Mesangial cell (primary cell): ENCODE results near the gene FHL1. TPM values are rescaled to one million over a fixed set of nuclear protein-coding genes. Genes with fewer than 3 reads are reported as not detected.

Experiments
- total RNA-seq: library from RNA; depleted of rRNA; stranded (reverse); fragments of >200 nt; gene quantifications from 2 replicates; pipeline ENCODE4 v1.2.3, GENCODE V29; 2015

FHL1 gene
- 42.9 and 55.3 TPM in 2 replicates for total RNA-seq

GRCh38 chrX:136147315-136147901 lies at the start of gene FHL1:
Gene FHL1 (plus strand): TSS chrX:136147533.

GRCh38 chrX:136251041-136251991 lies 104.0 kb downstream of the FHL1 start, which contains the start of gene MAP7D3:
Gene MAP7D3 (minus strand): TSS chrX:136251400. CDS start chrX:136251358, 42 bp downstream.

Other genes starting within 250 kb of the FHL1 start
- 14.5 and 15.7 TPM in 2 replicates for gene MMGT1, start 173.5 kb upstream of the FHL1 start, total RNA-seq
- gene SLC9A6, start 162.1 kb upstream of the FHL1 start, total RNA-seq: 7.7 and 9.8 TPM in 2 replicates
- 10.1 and 11.5 TPM in 2 replicates for gene MAP7D3, start 103.9 kb downstream of the FHL1 start, total RNA-seq
- not detected in 2 replicates for gene ADGRG4, start 153.4 kb downstream of the FHL1 start, total RNA-seq